RPMI7951 (cell line): ENCODE measurements around the gene CDRT4. TPM values are rescaled to one million over a fixed set of nuclear protein-coding genes. Genes with fewer than 3 reads are reported as not detected.

Experiments
- DNase-seq: peaks from one replicate; pipeline ENCODE4 v3.0.0-alpha.2; 2012; ENCODE audit warnings: low read depth
- total RNA-seq: library from RNA; depleted of rRNA; stranded (reverse); fragments of >200 nt; shearing (Covaris generic); gene quantifications from 2 replicates; pipeline ENCODE4 v1.2.3, GENCODE V29; 2014

The CDRT4 gene
- total RNA-seq, 1 experiment from 2014 or later = 0.24 TPM

DNA sequence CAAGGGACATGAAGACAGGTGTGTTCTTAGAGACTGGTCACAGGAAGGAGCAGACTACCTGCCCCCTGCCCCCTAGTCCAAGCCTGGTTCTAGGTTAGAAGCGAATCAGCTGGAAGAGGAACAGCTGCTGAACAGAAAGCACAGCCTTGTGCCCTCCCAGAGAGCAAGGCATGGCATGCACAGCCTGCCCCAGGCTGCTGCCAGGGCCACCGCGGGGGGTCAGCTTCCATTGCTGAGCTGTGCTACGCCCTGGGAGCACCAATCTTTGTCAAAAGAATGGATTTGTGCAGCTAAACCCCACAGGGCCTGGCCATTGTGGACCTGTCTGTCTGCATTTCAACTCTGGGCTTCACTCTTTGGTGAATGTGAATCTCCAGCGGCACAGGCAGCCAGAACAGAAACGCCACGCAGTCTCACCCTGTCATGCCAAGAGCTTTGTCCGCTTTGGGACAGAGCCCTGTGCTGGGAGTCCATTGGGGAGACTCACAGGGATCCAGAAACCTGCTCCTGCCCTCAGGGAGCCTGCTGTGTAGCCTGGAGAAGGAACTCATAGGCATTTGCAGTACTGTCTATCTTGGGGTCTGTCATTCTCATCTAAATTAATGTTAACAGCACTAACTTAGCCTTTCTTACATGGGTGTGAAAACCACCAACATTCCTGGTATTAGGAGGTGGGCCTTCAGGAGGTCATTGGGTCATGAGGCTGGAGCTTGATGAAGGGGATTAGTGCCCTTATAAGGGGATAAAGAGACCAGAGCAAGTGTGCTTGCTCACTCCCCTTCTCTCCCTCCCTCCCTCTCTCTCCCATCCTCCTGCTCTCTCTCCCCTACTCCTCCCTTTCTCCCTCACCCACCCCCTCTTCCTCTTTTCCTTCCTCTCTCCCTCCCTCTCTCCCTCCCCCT, 25.6 kb upstream of the CDRT4 start:
- DNase-seq = no peak

DNA sequence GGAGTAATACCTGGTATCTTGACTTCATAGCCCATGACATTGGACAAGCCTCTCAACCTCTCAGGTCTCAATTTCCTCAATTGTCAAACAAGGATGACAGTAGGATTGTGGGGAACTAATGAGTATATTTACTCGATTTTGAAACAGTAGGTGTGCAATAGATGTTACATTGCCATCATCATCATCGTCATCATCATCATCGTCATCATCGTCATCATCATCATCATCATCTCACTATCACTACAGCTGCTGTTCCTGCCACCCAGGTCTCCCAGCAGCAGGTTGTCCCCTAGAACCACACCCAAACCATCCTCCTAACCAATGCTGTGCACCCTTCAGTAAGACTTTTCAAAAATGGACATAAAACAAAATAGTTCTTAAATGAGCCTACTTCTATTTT, 24.8 kb upstream of the CDRT4 start:
- DNase-seq = no peak

DNA sequence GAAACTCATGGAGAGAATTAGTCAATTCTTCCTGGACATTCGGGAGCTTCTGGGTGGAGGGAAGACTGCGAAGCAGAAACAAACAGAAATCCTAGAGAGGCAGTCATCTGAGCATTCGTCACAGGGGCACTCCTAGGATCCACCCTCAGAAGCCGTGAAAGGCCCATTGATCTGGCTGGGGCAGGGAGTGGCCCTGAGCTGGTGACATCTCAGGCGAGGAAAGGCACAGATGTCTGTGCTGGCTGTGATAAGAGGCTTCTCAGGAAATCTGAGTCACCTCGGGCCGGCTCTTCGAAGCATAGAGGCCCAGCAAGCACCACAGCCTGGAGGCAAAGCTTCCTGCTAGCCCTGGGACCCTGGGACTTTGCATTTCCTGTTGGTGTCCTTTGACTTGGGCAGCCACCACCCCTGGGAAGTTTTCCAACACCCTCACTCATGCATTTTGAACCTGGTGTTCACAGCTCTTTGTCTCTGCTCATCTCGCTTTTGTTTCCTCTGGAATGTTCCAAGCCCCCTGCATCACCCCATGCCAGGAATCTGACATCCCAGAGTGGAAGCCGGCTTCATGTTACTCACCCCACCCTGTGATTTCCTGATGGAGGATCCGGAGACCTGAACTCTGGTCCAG, 23.3 kb upstream of the CDRT4 start:
- DNase-seq = peak; percentile 95

DNA sequence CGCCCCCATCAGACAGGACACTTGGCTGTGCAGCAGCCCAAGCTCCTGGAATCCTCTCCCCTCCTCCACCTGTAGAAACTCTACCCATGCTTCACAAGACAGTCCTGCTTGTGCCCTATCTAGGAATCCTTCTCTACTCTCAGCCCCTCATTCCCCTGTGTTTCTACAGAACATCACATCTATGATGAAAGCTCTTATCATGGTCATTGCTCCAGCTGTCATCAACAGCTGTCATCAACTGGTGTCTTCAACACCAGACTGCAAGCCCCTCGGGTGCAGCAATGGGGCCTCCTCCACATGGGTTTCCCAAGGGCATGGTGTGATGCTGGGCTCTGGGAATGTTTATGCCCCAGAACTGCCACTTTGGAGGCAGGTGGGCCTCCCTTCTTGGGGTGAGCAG, 21.1 kb upstream of the CDRT4 start:
- no peak for DNase-seq

DNA sequence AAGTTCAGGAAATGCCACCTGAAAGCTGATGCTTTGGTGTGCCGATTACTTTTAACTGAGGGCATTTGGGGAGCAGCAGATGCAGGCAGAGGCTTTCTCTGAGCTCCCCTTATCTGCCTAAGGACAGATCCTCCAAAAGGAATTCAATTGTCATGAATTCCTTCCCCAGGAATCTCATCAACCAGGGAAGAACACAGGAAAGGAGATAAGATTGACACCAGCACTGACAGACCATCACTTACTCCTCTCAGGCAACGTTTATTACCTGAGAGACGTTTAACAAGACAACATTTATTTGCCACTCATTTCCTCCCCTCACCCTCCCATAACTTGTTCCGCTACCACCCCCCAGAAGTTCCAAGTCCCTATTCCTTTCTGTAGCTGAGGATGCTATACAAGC, 17.6 kb upstream of the CDRT4 start:
- no peak for DNase-seq

DNA sequence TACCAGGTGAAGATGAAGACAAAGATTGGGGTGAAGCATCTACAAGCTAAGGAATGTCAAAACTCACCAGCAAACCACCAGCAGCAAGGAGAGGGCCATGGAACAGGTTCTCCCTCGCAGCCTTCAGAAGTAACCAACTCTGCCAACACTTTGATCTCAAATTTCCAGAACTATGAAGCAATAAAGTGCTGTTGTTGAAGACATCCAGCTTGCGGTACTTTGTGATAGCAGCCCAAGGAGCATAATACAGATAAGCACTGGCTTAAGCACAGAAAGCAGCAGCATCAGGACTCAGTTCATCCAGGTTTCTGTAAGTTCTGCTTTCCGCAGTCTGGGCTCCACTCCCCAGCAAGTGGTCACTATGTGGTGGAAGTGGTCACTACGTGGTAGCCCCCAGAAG, 16.0 kb upstream of the CDRT4 start:
- no peak for DNase-seq

DNA sequence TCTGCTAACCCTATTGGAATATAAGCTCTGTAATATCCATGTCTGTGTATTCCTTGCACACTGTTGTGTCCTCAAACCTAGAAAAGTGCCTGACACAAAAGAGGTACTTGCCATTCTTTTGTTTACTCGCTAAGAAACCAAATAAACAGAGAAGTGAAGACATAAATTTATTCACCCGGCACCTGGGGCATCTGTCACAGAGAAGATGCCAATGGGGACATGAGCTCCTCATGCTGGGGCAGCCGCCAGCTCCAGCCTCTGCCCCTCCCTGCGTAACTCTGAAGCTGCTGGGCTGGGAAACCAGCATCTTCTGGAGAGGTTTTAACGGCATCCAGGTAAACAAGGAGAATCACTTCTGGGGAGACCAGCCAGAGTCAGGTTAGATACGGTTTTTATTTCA, 15.1 kb upstream of the CDRT4 start:
- no peak for DNase-seq

DNA sequence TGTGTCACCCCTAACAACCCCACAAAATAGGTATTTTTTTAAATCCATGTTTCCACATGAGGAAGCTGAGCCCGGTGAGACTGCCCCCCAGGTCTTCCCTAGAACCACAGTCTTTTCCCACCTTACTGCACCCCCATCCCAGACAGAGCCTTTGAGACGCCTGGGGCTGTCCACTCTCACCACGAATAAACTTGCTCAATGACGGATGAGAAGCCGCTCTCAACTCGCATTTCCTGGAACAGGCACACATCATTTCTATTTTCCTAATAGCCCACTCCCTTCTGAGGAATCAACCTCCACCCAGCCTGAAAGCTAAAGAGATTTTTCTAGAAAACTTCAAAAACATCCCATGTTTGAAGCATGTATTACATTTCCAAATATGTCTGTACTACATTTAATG, 14.1 kb upstream of the CDRT4 start:
- no peak for DNase-seq

DNA sequence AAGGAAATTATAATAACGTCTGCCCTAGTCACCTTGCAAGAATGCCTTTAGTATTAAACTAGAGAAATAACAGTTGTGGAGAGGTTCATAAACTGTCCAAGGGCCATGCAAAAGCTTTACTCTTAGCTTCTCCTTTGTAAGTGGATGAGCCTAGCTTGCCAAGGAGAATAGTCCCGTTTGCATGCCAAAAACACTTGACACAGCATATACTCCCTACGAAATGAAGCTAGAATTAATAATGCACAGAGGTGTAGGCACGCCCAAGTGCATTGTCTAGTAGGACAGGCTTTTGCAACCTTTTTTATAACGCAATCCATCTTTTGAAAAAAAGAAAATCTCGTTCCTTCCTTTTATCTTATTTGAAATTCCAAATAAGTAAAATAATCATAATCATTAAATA, 12.8 kb upstream of the CDRT4 start:
- no peak for DNase-seq

DNA sequence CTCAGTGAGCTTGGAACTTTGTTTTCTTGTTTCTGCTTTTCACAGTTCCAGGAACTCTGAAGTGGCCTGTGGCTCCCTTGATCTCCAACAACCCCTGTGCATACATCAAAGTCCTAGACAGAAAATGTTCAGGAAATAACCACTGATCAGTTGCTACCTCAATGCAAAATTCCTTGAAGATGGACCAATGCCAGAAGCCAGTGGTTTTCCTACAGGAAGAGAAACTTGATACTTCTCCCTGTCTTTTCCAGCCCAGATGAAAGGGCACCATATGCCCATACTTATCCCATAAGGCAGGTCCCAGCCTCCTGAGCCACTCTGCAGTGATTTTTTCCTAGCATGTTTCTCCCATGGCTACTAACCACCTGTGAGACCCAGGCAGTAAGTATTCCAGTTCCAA, 12.3 kb upstream of the CDRT4 start:
- peak; percentile 89 for DNase-seq

DNA sequence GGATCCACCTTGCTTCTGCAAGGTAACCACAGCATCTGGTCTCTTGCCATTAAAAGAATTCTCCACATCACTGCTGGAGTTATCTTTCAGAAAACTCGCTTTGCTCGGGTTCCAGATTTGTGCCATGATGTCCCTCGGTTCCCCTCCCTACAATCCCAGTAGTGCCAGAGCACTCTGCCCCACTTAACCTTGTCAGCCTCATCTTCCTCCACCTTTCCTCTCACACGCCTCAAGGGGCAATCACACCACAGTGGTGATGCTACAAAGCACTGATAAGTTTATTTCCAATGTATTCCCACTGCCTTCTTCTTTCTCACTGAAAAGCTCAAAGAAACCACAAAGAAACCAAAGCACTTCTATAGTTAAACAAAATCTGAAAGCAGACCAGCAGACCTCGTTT, 11.4 kb upstream of the CDRT4 start:
- DNase-seq = no peak

DNA sequence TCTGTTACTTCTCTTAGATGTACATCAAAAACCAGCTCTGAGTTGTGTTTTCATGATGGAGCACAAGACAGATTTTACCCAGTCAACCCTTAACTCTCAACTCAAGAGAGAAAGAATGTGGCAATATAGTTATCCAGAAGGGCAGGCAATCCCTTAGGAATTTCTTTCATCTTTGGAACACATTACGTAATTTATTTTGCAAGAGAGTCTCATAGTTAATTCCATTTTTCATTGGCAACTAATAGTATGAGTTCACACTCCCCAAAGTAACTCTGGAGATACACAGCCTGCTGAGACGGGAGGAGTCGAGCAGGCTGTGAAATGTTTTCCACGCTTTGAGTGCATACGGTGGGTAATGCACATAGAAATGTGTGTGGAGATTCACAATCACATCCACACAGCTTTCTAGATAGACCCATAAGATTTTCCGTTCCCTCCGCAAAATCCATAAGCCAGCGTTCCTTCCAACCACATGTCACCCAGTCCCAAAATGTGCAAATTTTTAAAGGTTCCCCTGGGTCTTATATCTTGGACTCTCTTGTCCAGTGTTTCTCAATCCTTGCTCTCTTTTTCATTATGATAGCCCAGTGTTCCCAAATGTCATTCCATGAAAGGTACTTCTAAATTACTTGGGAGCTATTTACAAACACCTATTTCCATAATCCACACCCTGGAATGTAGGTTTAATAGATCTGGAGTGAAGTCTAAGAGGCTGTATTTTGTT, 8.4 kb upstream of the CDRT4 start:
- DNase-seq = no peak

DNA sequence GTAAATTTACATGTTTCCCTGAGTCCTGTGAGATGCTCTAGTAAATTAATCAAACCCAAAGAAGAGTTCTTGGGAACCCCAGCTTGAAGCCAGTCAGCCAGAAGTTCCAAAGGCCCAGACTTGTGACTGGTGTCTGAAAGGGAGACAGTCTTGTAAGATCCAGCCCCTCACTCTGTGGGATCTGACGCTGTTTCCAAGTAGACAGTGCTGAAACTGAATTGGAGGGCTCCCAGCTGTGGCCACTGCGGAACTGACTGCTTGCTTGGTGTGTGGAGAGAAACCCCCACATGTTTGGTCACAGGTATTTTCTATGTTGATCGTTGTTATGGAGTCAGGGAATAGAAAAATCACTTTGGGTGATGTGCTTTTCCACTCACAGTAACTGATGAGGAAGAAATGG, 5.5 kb upstream of the CDRT4 start:
- DNase-seq = no peak

DNA sequence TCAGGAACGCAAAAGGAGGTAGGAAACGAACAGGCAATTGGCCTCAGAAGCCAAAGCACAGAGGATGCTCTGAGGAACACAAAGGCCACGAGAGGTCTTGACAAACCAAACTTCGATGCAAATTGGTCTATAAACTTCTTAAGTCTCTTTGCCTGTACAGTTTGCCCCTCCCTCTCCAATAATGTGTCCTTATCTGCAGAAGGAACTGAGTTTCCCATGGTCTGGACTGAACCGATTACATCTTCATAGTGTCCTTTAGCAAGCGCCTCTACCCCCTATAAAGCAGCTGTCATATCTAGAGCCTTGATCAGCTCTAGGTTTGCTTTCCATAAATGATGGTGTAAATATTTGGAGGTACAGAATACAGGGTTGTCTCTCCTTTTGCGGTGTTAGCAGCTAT, 3.1 kb upstream of the CDRT4 start:
- no peak for DNase-seq

DNA sequence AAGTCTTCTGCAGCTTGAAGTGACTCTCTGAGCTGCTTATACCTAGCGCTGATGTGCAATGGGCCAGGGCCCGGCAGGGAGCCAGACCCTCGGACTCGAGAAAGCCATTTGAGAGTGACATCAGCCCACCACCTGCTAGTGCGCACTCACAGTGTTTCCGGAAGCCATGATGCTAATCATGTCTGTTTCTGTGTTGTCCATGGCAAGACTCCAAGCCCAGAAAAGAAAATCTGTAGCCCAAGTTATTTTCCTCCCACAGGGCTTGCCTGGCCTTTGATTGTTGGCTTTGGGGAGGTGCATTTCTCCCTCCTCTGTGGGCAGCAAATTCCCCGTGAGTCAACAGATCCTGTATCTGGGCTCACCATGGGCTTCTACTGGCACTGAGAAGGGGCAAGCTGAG, 1.8 kb upstream of the CDRT4 start:
- DNase-seq = no peak

DNA sequence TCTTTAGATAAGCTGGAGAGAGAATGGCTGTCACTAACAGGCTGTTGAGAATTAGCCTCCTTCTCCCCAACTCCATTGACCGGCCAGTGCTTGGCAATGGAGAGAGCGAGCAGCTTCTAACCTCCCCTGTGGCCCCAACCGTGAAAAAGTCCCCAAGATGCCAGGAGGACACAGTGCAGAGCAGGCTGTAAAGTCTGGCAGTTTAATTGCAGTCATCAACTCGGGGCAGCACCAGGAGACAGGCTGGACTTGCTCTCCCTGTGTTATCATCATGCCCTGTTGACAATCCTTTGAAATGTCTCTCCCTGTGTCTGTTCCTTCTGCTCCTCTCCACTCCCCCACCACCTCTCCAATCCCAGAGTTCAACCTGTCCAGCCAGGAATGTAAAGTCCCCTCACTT, 705 bp upstream of the CDRT4 start:
- DNase-seq = no peak

DNA sequence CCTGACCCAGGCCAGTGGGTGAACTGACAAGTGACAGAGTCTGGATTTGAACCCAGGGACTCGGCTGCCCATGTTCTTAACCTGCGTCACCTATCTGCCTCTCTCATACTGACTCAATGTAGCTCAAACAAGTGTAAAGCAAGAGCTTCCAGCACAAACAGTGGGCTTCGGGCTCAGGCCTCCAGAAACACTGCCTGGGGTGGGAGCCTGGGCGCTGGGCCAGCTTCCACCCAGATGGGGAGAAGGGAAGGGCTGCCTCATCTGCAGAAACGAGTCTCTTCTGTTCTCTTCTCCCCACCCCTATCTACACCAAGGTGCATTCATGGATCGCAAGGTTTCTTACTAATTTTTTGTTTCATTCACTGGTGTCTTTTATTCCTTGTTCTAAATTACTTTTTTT, 1.3 kb downstream of the CDRT4 start:
- DNase-seq = no peak

DNA sequence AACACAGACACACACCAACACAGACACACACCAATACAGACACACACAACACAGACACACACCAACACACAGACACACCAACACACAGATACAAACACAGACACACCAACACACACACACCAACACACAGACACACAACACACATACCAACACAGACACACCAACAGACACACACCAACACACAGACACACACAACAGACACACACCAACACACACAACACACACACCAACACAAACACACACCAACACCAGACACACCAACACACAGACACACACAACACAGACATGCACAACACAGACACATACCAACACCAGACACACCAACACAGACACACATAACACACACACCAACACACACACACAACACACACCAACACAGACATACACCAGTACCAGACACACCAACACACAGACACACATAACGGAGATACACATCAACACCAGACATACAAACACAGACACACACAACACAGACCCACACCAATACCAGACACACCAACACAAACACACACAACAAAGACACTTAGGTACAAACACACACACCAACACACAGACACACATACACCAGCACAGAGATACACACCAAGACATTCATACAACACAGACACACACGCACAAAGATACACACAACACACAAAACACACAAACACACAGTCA, 2.2 kb downstream of the CDRT4 start:
- DNase-seq = no peak

DNA sequence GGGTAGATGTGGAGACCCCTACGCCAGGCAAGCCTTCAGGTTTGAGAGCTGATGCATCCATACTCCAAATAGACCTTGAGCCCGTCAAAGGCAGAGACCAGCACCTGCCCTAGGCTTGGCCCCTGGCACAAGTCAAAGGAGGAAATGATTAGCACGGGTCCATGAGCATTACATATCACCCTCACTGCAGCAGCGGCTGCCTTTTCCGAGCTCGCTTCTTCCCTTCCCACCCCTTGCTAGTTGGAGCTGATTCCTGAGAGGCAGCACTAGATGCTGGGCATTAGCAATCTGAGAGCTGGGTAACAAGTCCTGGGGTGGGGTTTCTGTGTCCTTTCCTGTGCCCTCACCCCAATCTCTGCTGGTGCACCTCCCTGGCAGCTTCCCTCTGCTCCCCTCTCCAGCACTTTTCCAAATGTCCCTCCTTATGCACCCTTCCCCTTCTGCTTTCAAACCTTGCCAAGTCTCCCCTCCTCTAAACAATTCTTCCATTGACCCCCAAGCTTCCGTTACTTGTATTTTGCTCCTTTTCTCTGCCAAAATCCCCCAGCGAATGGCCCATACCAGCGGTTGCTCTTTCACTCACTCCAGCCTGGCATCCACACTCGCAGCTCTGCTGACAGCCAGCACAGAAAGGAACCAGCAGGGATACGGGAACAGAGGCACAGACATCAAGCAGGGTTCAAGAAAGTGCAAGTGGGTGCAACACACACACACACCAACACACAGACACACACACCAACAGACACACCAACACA, 3.0 kb downstream of the CDRT4 start:
- DNase-seq = no peak

DNA sequence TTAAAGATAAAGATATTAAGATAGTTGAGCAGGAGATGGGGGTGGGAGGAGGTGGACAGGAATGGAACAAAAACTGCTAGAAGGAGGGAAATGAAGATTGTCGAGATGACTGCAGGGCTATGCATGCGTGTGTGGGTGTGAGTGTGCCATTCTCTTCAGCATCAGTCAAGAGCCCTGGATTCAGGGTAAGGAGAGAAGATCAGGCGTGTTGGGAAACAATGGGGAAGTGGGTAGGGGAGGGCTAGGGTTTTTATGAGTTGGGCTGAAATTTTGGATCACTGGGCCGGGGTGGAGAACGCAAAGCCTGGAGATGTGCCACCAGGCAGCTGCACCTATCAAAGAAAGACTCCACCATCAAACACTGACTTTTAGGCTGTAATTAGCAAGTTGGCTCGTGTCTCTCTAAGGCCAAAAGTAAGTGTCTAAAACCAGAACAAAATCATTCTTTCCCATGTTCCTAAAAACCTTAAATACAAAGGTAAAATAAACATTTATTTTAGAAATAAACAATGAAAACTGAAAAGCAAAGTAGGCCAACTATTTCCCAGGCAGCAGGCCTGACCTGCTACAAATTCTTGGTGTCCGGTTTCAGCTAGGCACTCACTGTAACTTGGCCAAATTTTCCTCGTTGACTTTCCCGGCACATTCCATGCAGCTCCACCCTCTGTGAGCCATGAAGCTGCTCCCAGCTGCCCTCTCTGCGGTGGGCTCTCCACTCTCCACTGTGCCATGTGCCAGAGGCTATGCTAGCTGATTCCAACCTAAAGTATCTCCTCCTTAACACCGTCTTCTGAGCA, 4.2 kb downstream of the CDRT4 start:
- DNase-seq = peak; percentile 78

DNA sequence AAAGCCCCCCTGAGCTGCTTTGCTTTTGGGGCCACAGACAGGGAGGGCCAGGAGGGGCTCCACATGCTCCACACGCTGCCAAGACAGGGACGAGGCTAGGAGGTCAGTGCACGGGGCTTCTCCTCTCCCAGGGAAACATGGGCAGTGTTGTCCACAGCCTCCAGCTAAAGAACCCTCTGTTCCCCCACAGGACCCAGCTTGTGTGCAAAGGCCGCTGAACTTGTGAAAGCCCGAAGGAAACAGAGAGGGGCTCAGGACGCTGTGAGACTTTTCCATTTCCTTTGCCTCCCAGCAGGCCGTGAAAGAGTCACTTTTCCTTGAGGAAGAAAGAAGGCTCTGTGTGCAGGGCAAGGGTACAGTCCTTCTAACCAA, 9.7 kb downstream of the CDRT4 start:
- peak; percentile 50 for DNase-seq
